Activated CD4-positive, alpha-beta T cell treated with anti-CD3 and anti-CD28 coated beads, Interleukin-2, amount 50 U/mL, for 24 hours (primary cell): ENCODE measurements around the gene CCDC170.

Experiments used
- DNase-seq, 2 donors: peaks; one replicate each; pipeline ENCODE4 v3.0.0-alpha.2; 2020; ENCODE audit warnings: low read depth in 1 of 2, low spot score in 1 of 2

The CCDC170 gene

DNA sequence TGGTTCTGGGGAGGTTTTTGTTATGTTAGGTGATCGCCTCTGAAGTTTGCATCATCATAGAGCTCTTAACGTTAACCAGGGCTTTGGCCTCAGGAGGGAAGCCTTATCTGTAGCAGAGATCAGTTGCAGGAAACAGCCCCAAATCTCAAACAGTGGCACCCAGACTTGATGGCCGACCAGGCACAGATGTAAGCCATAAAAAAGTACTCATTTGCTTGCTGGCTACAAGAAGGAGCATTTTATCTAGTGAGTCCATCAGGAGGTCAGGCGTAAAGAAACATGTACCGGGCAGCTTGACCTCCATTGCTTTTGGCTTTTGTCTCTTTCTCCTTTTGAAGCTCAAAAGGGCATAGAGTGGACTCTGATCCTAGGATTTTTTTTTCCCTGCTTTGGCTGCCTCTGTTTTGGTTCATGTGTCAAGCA lies 122.3 kb downstream of the CCDC170 start:
- no peak for DNase-seq

DNA sequence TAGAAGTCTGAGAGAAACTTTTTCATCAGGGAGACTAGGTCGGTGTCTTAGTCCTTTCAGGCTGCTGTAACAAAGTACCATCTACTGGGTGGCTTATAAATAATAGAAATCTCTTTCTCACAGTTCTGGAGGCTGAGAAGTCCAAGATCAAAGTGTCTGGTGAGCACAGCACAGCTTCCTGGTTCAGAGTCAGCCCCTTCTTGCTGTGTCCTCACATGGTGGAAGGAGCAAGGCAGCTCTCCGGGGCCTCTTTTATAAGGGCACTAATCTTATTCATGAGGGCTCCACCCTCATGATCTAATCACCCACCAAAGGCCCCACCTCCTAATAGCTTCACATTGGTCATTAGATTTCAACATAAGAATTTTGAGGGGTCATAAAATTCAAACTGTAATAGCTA lies 122.8 kb downstream of the CCDC170 start:
- no peak for DNase-seq

DNA sequence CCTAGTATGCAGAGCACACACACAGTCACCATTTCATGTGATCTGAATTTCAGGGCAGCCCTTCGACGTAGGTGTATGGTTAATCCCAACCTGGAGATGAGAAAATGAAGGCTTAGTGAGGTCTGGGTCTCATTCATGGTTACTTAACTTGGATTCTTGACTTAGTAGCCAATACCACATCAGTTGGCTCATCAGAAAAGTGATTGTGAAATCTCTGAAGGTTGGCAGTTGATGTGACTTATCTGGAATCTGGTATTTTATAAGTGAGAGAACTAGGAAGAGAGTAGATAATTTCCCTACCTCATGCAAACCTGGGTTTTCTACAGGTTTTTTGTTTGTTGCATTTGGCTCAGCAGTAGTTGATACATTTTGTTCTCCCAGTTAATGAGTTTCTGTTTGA lies 123.7 kb downstream of the CCDC170 start:
- no peak for DNase-seq

DNA sequence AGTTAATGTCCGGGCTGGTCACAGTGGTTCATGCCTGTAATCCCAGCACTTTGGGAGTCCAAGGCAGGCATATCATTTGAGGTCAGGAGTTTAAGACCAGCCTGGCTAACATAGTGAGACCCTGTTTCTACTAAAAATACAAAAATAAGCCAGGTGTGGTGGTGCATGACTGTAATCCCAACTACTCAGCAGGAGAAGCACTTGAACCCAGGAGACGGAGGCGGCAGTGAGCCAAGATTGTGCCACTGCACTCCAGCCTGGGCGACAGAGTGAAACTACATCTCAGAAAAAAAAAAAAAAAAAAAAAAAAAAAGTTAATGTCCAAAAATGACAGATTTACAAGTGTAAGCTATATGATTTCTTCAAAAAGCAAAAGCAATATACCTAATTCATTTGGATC lies 124.9 kb downstream of the CCDC170 start:
- no peak for DNase-seq

DNA sequence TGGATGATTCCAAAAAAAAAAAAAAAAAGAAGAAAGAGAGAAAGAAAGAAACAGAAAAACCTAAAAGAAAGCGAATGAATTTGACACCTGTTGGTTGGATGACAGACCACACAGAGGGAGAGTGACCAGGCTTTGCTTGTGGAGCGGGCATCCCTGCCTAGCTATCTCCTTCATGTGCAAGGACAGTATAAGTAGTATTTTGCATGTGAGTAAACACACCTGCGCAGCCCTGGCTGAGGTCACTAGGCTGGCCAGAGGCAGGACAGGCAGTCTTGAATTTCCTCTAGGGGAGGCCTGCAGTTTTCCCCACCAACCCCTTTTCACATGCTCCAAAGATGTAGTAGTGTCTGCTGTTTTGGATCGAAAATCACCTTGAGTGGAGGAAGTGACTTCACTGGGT lies 126.4 kb downstream of the CCDC170 start:
- DNase-seq: no peak

- no peak for DNase-seq
These were observed 130.3 kb downstream of the CCDC170 start for GRCh38 chr6:151624071-151624470.

GRCh38 chr6:151624481-151624880 lies 130.7 kb downstream of the CCDC170 start:
- no peak for DNase-seq

DNA sequence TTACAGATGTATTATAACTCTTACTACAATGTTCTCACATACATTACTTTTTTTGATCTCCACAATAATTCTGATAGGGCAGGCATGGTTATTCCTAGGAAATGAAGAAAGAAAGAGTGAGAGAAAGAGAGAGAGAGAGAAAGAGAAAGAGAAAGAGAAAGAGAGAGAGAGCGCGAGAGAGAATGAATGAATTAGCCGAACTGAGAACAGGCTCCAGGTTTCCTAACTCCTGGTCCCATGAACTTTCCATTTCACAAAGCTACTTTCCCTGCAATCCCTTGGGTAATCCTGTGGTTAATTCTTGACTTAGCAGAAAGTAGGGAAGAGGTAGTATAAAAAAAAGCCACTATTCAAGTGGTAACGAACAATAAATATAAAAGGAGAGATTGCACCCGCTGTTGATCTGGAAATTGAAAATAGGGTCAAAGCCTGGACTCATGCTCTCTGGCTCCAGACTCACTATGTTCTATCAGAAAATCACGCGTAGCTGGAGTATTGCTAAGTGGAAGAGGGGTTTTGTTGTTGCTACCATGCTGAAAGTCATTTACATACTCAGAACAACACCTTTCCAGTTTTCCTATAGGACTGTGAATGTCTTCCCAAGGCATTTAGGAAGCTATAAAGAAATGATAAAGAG lies 131.2 kb downstream of the CCDC170 start:
- no peak for DNase-seq

GRCh38 chr6:151627689-151628444 lies 134.1 kb downstream of the CCDC170 start:
- no peak for DNase-seq

DNA sequence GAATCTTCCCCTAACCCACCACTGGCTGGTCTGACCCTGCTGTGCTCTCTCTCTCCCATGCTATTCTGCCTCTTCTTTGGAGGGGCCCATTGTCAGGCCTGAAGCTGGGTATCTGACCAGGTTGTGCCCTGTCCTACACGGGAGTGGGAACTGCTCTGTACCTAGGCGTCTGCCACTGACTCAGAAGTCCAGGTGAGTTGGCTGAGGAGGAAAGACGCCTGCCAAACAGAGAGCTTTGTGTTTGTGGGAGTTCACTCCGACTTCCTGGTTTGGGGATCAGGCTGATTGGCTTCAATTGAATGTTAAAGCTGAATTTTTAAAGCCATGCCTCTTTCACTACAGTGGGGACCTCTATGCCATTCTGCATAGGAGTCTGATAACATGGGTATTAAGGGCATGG lies 136.0 kb downstream of the CCDC170 start:
- DNase-seq: no peak

DNA sequence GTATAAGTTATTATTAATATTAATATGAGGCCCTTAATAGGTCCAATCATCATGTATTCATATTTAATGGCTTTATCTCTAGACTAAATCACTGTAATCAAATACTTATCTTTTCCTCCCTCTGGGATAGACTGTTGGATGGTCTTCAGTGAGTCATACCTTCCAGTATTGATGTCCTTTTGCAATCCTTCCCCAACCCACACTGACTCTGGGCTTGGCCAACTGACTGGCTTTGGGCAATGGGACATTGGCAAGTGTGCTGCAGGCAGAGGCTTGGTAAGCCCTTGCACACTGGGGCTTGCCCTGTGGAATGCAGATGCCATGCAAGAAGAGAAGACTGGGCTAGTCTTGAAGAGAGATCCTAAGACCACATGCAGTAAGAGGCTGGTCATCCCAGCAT lies 136.6 kb downstream of the CCDC170 start:
- no peak for DNase-seq

DNA sequence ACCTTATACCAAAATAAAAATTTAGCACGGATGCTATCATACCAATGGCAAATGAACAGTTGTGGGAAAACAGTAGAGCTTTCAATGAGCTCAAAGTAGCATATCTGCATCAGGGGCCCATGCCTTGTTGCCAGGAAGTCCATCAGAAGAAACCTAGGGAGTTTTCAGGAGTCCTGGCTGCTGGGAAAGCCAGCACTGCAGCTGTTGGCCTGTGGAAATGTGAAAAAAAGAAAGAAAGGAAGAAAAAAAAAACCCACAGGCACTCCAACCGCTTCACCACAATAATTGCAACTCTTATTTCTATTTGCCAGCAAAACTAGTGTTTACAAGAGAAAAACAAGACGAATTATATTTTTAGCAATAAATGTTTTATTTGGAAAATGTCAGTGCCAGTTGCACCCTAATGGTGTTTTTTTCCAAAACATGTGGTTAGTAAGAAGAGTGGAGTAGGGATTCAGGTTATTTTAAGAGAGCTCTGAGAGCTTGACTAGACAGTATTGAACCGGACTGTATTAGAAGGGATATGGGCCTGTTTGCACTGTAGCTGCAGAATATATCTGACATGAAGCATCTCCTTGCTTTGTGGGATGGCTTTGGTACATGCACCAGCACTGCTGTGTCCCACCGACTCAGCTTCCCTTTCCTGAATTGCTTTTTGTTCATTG lies 137.3 kb downstream of the CCDC170 start:
- DNase-seq: no peak

- no peak for DNase-seq
These were observed 138.7 kb downstream of the CCDC170 start for GRCh38 chr6:151632415-151632987.

DNA sequence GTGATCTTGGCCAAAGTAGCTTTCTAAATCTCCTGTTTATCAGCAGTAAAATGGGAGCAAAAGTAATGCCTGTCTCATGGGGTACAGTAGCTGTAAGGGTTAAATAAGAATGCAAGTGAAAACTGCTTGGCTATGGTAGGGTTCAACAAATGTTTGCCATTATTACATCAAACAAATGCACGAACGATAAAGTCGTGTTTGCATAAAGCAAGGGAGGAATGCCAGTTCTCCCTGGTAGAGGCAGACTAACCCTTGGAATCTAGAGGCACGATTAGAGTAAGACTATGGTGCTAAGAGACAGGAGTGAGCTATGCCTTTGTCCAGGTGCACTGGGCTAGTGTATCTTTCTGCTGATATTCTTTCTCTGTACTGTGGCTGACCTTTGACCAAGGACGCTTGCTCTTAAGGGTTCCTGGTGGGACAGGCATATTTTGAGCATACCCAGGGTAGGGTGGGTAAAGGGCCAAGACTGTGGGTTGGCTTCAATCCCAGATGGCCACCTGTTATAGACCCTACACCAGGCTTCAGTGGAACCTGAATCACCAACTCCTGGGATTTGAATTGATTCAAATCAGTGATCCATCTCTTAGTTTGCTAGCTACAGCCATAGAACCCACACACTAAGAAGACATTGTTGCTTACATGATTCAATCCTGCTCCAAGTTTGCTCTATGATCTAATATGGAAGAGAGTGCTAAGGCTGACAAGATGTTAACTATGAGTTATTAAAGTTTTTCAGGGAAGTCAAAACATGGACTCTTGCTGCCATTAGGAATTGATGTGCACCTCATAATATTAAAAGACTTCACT lies 139.9 kb downstream of the CCDC170 start:
- DNase-seq: no peak

DNA sequence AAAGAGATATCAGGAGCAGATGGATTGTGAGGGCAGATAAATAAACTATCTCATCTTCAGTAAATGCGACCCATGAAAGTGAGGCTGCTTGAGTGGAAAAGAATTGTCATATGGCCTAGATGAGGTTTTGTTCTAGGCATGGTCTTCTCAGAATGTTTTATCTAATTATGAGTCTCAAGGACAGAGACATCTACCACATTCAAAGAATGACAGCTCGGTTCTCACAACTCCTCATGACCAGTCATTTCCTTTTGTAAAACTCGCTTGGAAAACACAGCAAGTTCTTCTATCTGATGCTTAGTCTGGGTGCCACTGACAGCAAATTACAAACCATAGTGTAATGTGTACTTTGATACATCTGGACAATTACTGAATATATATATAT lies 140.5 kb downstream of the CCDC170 start:
- DNase-seq: no peak

DNA sequence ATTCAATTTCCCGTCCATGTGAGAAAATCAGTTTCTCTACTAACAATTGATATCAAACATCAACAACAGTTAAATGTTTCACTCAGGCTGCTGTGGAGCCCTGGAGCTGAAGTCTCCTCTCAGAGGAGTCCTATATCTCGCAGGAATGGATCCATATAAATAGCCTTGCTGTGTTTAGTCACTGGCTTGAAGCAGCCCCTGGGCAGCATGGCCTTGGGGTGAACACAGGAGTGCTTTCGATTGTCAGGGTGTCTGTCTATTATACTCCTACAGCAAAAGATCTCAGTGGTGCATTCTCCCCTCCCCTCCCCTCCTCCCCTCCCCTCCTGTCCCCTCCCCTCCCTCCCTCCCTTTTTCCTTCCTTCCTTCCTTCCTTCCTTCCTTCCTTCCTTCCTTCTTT lies 141.9 kb downstream of the CCDC170 start:
- DNase-seq: no peak

- no peak for DNase-seq
These were observed 144.0 kb downstream of the CCDC170 start for GRCh38 chr6:151637814-151638213.

DNA sequence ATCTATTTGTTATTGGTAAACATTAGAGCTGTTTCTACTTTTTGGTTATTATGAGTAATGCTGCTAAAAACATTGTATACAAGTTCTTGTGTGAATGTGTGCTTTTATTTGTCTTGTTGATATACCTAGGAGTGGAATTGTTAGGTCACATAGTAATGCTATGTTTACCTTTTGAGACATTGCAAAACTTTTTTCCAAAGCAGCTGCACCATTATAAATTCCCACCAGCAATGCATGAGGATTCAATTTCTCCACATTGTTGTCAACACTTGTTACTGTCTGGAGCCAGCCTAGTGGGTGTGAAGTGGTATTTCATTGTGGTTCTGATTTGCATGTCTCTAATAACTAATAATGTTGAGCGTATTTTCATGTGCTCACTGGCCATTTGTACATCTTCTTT lies 145.9 kb downstream of the CCDC170 start:
- DNase-seq: no peak

DNA sequence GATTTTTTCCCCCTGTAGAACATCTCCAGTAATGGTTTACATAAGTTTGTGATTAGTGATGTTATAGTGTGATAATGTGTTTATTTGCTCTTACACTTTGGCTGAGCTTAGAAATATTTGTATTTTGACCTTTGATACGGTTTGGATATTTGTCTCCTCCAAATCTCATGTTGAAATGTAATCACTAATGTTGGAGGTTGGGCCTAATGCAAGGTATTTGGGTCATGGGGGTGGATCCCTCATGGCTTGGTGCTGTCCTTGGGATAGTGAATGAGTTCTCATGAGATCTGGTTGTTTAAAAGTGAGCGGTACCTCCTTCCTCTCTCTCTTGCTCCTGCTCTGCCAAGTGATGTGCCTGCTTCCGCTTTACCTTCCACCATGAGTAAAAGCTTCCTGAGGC lies 147.2 kb downstream of the CCDC170 start:
- DNase-seq: no peak

DNA sequence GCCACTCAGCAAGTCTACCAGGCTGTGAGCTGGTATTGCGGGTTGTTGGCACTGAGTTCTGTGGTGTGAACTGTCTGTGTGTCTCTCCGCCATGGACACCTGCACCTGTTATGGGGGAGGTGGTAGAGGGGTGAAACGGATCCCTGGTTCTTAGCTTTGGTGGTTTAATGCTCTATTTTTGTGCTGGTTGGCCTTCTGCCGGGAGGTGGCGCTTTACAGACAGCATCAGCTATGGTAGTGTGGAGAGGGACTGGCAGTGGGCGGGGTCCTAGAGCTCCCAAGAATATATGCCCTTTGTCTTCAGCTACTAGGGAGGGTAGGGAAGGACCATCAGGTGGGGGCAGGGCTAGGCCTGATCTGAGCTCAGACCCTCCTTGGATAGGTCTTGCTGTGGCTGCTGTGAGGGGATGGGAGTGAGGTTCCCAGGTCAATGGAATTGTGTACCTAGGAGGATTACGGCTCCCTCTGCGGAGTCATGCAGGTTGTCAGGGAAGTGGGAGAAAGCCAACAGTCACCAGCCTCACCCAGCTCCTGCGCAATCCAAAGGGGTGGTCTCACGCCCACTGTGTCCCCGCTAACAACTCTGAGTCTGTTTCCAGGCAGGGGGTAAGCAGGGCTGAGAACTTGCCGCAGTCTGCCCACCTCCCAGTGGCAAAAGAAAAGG lies 154.3 kb downstream of the CCDC170 start:
- no peak for DNase-seq

DNA sequence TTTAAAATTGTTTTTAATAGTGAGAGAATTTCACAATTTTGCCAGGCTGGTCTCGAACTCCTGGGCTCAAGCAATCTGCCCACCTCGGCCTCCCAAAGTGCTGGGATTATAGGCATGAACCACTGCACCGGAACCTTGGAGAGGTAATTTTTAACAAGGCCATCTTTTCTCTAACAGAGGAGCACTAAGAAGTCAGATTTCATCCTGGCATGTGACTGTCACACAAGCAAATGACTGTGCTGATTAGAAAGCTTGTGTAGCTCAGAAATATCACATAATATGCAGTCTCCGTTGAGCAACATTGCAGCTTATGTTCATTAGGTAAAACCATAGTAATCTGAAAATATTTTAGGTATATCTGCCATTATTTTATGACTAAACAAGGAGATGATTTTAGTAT lies 156.0 kb downstream of the CCDC170 start:
- no peak for DNase-seq
